Lower lobe of right lung (tissue), 2 donors: Measurements from ENCODE around the gene UBE2G1. TPM values are rescaled to one million over a fixed set of nuclear protein-coding genes. Genes with fewer than 3 reads are reported as not detected.
A peak's percentile ranks its signal among the peaks of the same experiment; 100 is the strongest.

ENCODE experiments used
- ATAC-seq, 2 donors: fragments of 200-7000 bp; cut with Tn5 transposase; one replicate each; pipeline ENCODE4 v1.9.1; 2020 to 2022; ENCODE audit warnings: mild to moderate bottlenecking in 2 of 2, moderate library complexity in 2 of 2
- DNase-seq: peaks from one replicate; pipeline ENCODE4 v3.0.0-alpha.2; 2020
- H3K27ac ChIP-seq: fragments of 200-600 bp; one replicate; pipeline ENCODE4 v1.8.0; 2022
- H3K27me3 ChIP-seq: fragments of 200-600 bp; one replicate; pipeline ENCODE4 v1.8.0; 2022; ENCODE audit warnings: low read depth
- H3K36me3 ChIP-seq: fragments of 200-600 bp; one replicate; pipeline ENCODE4 v1.8.0; 2022; ENCODE audit warnings: mild to moderate bottlenecking
- H3K4me1 ChIP-seq: fragments of 200-600 bp; one replicate; pipeline ENCODE4 v1.8.0; 2022
- H3K4me3 ChIP-seq: fragments of 200-600 bp; one replicate; pipeline ENCODE4 v1.8.0; 2022; ENCODE audit warnings: mild to moderate bottlenecking
- H3K9me3 ChIP-seq: fragments of 200-600 bp; one replicate; pipeline ENCODE4 v1.8.0; 2022
- CTCF ChIP-seq: fragments of 200-600 bp; IDR thresholded peaks from one replicate; pipeline ENCODE4 v1.8.0; 2022; ENCODE audit warnings: antibody characterized with exemption, mild to moderate bottlenecking
- intact Hi-C: fragments of 100-400 bp; cut with DNase I; formaldehyde crosslinking; loops from one replicate; pipeline ENCODE4 v1.11.0; 2022
- total RNA-seq: library from RNA; stranded (reverse); fragmentation: NEBNext Ultra II Directional; extraction: Animal tissue kit (Norgen Biotek cat#: 25700); gene quantifications from one replicate; pipeline ENCODE4 v1.2.1, GENCODE V29; 2021
- donor health status: DM: no; HTN: yes; CAD: no; lungs with severe emphysema.

The UBE2G1 gene
- total RNA-seq, 1 donor from 2014 or later = 42.5 TPM

DNA sequence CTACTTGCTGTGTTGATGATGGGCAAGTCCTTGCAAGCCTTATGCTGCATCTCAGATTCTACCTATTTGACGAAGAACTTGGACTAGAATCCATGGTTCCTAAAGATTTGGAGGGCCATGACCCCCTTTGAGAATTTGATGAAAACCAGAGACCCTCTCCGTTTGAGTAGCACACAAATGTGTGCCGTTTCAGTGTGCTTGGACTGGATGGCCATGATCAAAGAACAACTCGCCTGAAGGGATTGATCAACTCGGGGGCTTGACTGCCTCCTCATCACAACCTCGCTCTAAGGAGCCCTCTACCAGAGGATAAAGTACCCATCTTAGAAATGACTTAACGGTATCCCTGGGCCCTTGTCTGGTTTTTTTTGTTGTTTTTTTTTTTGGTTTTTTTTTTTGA, 99.9 kb downstream of the UBE2G1 start:
- no peak for ATAC-seq
- intact Hi-C loops = no loop called here
- no peak overlapping the region for H3K4me3 ChIP-seq

DNA sequence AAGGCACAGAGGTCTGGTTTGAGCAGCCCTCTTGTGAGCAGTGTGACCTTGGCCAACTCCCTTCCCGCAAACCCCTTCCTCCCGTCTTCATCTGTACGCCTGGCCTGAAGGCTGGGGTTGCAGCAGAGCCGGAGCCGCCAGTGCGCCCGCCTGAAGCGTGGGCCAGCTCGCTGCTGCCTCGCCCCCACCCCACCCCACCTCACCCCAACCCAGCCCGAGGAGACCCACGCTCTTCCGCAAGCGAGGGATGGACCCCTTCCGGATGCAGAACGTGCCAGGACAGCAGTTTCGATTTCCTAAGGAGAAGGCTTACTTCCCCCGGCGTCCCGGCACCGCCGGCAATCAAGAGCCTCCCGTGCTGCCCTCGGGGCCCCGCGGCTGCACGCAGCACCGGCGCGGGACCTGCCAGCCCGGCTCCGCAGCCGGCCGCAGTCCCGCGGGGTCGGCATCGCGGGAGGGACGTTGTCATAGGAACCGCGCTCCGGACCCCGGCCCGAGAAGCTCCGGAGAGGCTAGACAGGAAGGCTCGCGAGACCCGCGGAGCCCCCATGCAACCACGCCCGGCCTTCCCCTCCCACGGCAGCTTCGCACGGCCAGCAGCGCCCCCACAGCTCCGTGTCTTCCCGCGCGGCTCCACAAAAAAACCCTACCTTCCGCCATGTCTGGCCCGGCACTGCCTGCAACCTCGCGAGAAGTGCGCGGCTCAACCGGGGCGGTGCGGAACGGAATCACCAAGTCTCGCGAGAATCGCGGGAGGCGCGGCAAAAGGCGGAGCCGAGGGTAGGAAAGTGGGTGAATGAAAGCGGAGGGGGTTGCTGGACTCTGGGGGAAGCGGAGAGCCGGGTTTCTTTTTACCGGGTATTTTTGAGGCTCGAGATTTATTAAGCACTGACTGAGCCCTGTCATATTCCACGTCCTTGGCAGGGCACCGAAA, 102.9 kb downstream of the UBE2G1 start, which contains the start of gene ANKFY1:
ANKFY1 (minus strand) TSS at position 698 of the 934 bp plus-strand sequence; CDS start at position 660, 38 bp downstream.
- intact Hi-C loops = no loop called here
- peak; percentile 26 for TF ChIP-seq CTCF
- Histone ChIP-seq H3K27ac (peak within 1 kb of the TSS; percentile 88), H3K4me1 (peaks cover 27% of the 10 kb centered on the region), H3K4me3 (peak within 1 kb of the TSS; percentile 83), H3K36me3 (peaks cover 13% of the 10 kb centered on the region), H3K9me3 (peaks cover 6% of the 10 kb centered on the region), H3K27me3 (no peaks in the 10 kb centered on the region)
- DNase-seq (peak; percentile 97), ATAC-seq (peak; percentile 97 to 99)

More for the DNA sequence above, 99.9 kb downstream of the UBE2G1 start:
- H3K4me1 ChIP-seq = peaks cover 25% of the 10 kb centered on the region
- TF ChIP-seq CTCF = no peak
- peaks cover 18% of the 10 kb centered on the region for H3K36me3 ChIP-seq
- H3K27me3 ChIP-seq = no peaks in the 10 kb centered on the region
- DNase-seq = no peak
- no peaks in the 10 kb centered on the region for H3K9me3 ChIP-seq
- no peak overlapping the region for H3K27ac ChIP-seq

- H3K27me3 ChIP-seq = no peaks in the 10 kb centered on the region
- DNase-seq = no peak
- intact Hi-C loops = no loop called here
- H3K9me3 ChIP-seq = peaks cover 9% of the 10 kb centered on the region
- peaks cover 27% of the 10 kb centered on the region for H3K4me1 ChIP-seq
- peak overlapping the region; percentile 88 for H3K27ac ChIP-seq
- no peak for TF ChIP-seq CTCF
- peaks cover 4% of the 10 kb centered on the region for H3K36me3 ChIP-seq
- peak overlapping the region; percentile 83 for H3K4me3 ChIP-seq
- ATAC-seq = no peak
These were observed 103.8 kb downstream of the UBE2G1 start for GRCh38 chr17:4262703-4263102.

- Histone ChIP-seq H3K4me1 (peaks cover 27% of the 10 kb centered on the region), H3K27ac (no peak overlapping the region), H3K9me3 (peaks cover 9% of the 10 kb centered on the region), H3K27me3 (no peaks in the 10 kb centered on the region), H3K4me3 (no peak overlapping the region), H3K36me3 (no peaks in the 10 kb centered on the region)
- intact Hi-C loops = no loop called here
- ATAC-seq (no peak), DNase-seq (no peak)
- no peak for TF ChIP-seq CTCF
These were observed 105.0 kb downstream of the UBE2G1 start for GRCh38 chr17:4261452-4261851.

DNA sequence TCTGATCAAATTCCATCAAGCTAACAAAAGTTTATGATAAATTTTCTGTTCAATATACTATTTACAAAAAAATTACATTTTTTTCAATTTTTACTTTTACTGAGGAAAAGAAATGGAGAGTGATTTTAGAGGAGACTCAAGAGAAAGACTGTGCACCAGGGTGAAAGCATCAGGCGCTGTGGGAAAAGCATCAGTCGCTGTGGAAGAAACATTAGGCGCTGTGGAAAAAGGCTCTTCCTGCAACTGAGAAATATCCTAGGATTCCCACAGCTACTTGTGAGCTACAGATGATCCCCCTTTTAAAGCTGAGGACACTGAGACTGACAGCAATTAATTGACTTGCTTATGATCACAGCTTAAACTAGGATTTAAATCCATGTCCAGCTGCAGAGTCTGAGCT, 107.6 kb downstream of the UBE2G1 start:
- intact Hi-C loops = no loop called here
- no peaks in the 10 kb centered on the region for H3K36me3 ChIP-seq
- no peak overlapping the region for H3K4me3 ChIP-seq
- H3K4me1 ChIP-seq = peaks cover 19% of the 10 kb centered on the region
- no peak for TF ChIP-seq CTCF
- peaks cover 9% of the 10 kb centered on the region for H3K9me3 ChIP-seq
- H3K27ac ChIP-seq = no peak overlapping the region
- ATAC-seq = no peak
- no peaks in the 10 kb centered on the region for H3K27me3 ChIP-seq
- no peak for DNase-seq
